Stomach (tissue), 4 donors: ENCODE measurements around the gene PKMYT1.

Experiments
- CTCF ChIP-seq, 7 experiments: fragments of 450-650 bp in 4 of 7; fragments of 200-600 bp in 3 of 7; sonication (generic) in 3 of 7; IDR thresholded peaks; one replicate each; pipeline ENCODE4 v1.5.1; 2016 to 2019; ENCODE audit warnings: antibody characterized with exemption in 7 of 7, control low read depth in 2 of 7, mild to moderate bottlenecking in 1 of 7
- POLR2A ChIP-seq, 4 donors: fragments of 450-650 bp; IDR thresholded peaks; one replicate each; pipeline ENCODE4 v1.6.1; 2016; ENCODE audit warnings: antibody characterized with exemption in 4 of 4, control low read depth in 2 of 4, mild to moderate bottlenecking in 1 of 4, moderate library complexity in 1 of 4

GRCh38 chr16:2975161-2975795 lies 5.0 kb downstream of the PKMYT1 start:
- TF ChIP-seq CTCF (IDR thresholded peaks at IDR 0.05): no peak
- TF ChIP-seq POLR2A (IDR thresholded peaks at IDR 0.05): no peak
